Measurements from ENCODE around the gene KRTAP21-3. TPM values are rescaled to one million over a fixed set of nuclear protein-coding genes. Genes with fewer than 3 reads are reported as not detected.

KRTAP21-3 gene
- total and polyA plus RNA-seq, 2 of the 13 experiments (the other 11 are each of a cell fraction or from before 2014, with no cell fraction given): not detected

DNA sequence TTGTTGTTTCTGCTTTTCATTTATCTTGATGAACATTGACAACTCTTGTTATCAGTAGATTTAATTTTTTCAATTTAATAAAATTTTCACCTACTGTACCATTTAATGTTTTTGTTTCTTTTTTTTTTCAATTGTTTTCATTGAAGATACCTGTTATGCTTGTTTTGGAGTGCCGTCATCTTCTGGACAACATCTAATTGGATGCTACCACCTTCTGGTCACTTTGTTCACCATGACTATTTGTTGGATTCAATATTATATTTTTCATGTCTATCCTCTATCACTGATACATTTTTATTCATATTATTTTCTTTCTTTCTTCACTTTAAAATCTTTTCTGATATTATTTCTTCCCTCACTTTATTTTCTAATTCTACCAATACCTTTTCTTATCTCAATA, 14.4 kb upstream of the KRTAP21-3 start:
- DNase-seq (ENCODE audit: low spot score) (no peak), FAIRE-seq (no peak), ATAC-seq (no peak)
- CTCF ChIA-PET (ENCODE audit: low intra/inter-chr PET ratio, low total read pairs): no interaction called here
- no peaks in the 10 kb centered on the region for H4K20me1 ChIP-seq (ENCODE audit: insufficient read depth, low read length)
- TF ChIP-seq ASH2L (IDR thresholded peaks at IDR 0.05; ENCODE audit: insufficient read length, low read depth, low read length) (no peak), NR3C1 (CRISPR knock-in tag; IDR thresholded peaks at IDR 0.05) (no peak), SP4 (CRISPR knock-in tag; IDR thresholded peaks at IDR 0.05) (no peak), ZNF232 (CRISPR knock-in tag; IDR thresholded peaks at IDR 0.05; ENCODE audit: borderline replicate concordance) (no peak), RBM39 (IDR thresholded peaks at IDR 0.05; ENCODE audit: low read depth, low read length, poor library complexity, severe bottlenecking) (no peak), ZFX (CRISPR knock-in tag; IDR thresholded peaks at IDR 0.05; ENCODE audit: low read depth) (no peak), NRL (CRISPR knock-in tag; IDR thresholded peaks at IDR 0.05; ENCODE audit: borderline replicate concordance) (no peak), SALL1 (CRISPR knock-in tag; IDR thresholded peaks at IDR 0.05) (no peak)
- TF ChIP-seq, protein P1, sequence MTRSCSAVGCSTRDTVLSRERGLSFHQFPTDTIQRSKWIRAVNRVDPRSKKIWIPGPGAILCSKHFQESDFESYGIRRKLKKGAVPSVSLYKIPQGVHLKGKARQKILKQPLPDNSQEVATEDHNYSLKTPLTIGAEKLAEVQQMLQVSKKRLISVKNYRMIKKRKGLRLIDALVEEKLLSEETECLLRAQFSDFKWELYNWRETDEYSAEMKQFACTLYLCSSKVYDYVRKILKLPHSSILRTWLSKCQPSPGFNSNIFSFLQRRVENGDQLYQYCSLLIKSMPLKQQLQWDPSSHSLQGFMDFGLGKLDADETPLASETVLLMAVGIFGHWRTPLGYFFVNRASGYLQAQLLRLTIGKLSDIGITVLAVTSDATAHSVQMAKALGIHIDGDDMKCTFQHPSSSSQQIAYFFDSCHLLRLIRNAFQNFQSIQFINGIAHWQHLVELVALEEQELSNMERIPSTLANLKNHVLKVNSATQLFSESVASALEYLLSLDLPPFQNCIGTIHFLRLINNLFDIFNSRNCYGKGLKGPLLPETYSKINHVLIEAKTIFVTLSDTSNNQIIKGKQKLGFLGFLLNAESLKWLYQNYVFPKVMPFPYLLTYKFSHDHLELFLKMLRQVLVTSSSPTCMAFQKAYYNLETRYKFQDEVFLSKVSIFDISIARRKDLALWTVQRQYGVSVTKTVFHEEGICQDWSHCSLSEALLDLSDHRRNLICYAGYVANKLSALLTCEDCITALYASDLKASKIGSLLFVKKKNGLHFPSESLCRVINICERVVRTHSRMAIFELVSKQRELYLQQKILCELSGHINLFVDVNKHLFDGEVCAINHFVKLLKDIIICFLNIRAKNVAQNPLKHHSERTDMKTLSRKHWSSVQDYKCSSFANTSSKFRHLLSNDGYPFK (CRISPR knock-in tag; IDR thresholded peaks at IDR 0.05; ENCODE audit: borderline replicate concordance): no peak
- TF ChIP-seq, protein P2, sequence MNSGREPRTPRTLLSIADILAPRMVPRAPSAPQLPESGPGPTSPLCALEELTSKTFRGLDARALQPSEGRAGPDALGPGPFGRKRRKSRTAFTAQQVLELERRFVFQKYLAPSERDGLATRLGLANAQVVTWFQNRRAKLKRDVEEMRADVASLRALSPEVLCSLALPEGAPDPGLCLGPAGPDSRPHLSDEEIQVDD (CRISPR knock-in tag; IDR thresholded peaks at IDR 0.05; ENCODE audit: borderline replicate concordance): no peak
- TF ChIP-seq, protein P3, sequence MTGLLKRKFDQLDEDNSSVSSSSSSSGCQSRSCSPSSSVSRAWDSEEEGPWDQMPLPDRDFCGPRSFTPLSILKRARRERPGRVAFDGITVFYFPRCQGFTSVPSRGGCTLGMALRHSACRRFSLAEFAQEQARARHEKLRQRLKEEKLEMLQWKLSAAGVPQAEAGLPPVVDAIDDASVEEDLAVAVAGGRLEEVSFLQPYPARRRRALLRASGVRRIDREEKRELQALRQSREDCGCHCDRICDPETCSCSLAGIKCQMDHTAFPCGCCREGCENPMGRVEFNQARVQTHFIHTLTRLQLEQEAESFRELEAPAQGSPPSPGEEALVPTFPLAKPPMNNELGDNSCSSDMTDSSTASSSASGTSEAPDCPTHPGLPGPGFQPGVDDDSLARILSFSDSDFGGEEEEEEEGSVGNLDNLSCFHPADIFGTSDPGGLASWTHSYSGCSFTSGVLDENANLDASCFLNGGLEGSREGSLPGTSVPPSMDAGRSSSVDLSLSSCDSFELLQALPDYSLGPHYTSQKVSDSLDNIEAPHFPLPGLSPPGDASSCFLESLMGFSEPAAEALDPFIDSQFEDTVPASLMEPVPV (CRISPR knock-in tag; IDR thresholded peaks at IDR 0.05): no peak
- TF ChIP-seq, protein P4, sequence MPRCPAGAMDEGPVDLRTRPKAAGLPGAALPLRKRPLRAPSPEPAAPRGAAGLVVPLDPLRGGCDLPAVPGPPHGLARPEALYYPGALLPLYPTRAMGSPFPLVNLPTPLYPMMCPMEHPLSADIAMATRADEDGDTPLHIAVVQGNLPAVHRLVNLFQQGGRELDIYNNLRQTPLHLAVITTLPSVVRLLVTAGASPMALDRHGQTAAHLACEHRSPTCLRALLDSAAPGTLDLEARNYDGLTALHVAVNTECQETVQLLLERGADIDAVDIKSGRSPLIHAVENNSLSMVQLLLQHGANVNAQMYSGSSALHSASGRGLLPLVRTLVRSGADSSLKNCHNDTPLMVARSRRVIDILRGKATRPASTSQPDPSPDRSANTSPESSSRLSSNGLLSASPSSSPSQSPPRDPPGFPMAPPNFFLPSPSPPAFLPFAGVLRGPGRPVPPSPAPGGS (CRISPR knock-in tag; IDR thresholded peaks at IDR 0.05): no peak
- H3K27ac ChIP-seq (ENCODE audit: extremely low read length, insufficient read depth, low read length): no peak overlapping the region
- H3K9me3 ChIP-seq (ENCODE audit: low read length): peaks cover 87% of the 10 kb centered on the region
- POLR2A ChIA-PET: no interaction called here
- H3K4me3 ChIP-seq (replicated peaks in 1 of 3; ENCODE audit: insufficient read depth in 1 of 3, low read depth in 2 of 3, low read length in 3 of 3): no peak overlapping the region
- H2AFZ ChIP-seq (ENCODE audit: low read length): no peak overlapping the region
- BruUV-seq (replicated peaks): no TSS peak
- intact Hi-C loops (cut with micrococcal nuclease; ENCODE audit: unreplicated experiment) (no loop called here), in situ Hi-C loops (cut with HindIII; ENCODE audit: extremely low pct_ligation_motif_present, low pct_unique_long_range_greater_than_20kb) (no loop called here)
- no peaks in the 10 kb centered on the region for H3K36me3 ChIP-seq (replicated peaks in 1 of 2; ENCODE audit: control insufficient read depth in 1 of 2, insufficient read depth in 2 of 2, low read length in 2 of 2)
- no peaks in the 10 kb centered on the region for H3K27me3 ChIP-seq (ENCODE audit: control insufficient read depth in 1 of 2, insufficient read depth in 2 of 2, low read length in 2 of 2)
- 3% methylated on average over 1 of the region's 1 CpG for WGBS (ENCODE audit: low lambda C conversion rate)
- H3K79me2 ChIP-seq (ENCODE audit: insufficient read depth, low read length): no peaks in the 10 kb centered on the region
- H3K4me1 ChIP-seq (ENCODE audit: insufficient read depth, low read length): no peaks in the 10 kb centered on the region
- no peak overlapping the region for H3K4me2 ChIP-seq (ENCODE audit: low read depth, low read length)
- no peak overlapping the region for H3K9ac ChIP-seq (ENCODE audit: insufficient read depth, low read depth, low read length)
